KMS-11 (cell line): ENCODE measurements around the gene GRK5.

Experiments used
- H2AFZ ChIP-seq: fragments of 200-600 bp; sonication (generic); 2 replicates; pipeline ENCODE4 v1.6.1; 2016; ENCODE audit warnings: antibody characterized with exemption, mixed run types, low read depth
- H3K27ac ChIP-seq: fragments of 200-600 bp; sonication (generic); 2 replicates; pipeline ENCODE4 v1.6.1; 2016; ENCODE audit warnings: mild to moderate bottlenecking, mixed run types
- H3K27me3 ChIP-seq: fragments of 200-600 bp; sonication (generic); 2 replicates; pipeline ENCODE4 v1.6.1; 2017; ENCODE audit warnings: mild to moderate bottlenecking, low read depth, mixed run types, moderate library complexity; ENCODE audit not compliant: insufficient read depth
- H3K36me3 ChIP-seq: fragments of 200-600 bp; sonication (generic); 2 replicates; pipeline ENCODE4 v1.6.1; 2017; ENCODE audit warnings: mild to moderate bottlenecking, mixed run types; ENCODE audit not compliant: insufficient read depth
- H3K4me1 ChIP-seq: fragments of 200-600 bp; sonication (generic); 2 replicates; pipeline ENCODE4 v1.6.1; 2016; ENCODE audit warnings: mild to moderate bottlenecking, low read depth, mixed run types; ENCODE audit not compliant: poor library complexity, severe bottlenecking
- H3K4me2 ChIP-seq: fragments of 200-600 bp; sonication (generic); 2 replicates; pipeline ENCODE4 v1.7.0; 2016; ENCODE audit warnings: mild to moderate bottlenecking, mixed run types
- H3K4me3 ChIP-seq: fragments of 200-600 bp; sonication (generic); IDR thresholded peaks from 2 replicates; pipeline ENCODE4 v1.6.1; 2017; ENCODE audit warnings: low read depth, low read length, mixed read lengths; ENCODE audit not compliant: insufficient read depth
- H3K79me2 ChIP-seq: fragments of 200-600 bp; sonication (generic); 2 replicates; pipeline ENCODE4 v1.6.1; 2016; ENCODE audit warnings: low read depth, mixed run types; ENCODE audit not compliant: insufficient read depth
- H3K9ac ChIP-seq: fragments of 200-600 bp; sonication (generic); 2 replicates; pipeline ENCODE4 v1.6.1; 2016; ENCODE audit warnings: mild to moderate bottlenecking, mixed run types
- H4K20me1 ChIP-seq: fragments of 200-600 bp; sonication (generic); 2 replicates; pipeline ENCODE4 v1.6.1; 2016; ENCODE audit warnings: mild to moderate bottlenecking, mixed run types; ENCODE audit not compliant: insufficient read depth
- TF ChIP-seq, protein P1 (sequence below): fragments of 200-600 bp; sonication (generic); conservative IDR thresholded peaks from 2 replicates; pipeline ENCODE4 v1.6.1; 2017; ENCODE audit warnings: low read depth, mild to moderate bottlenecking, antibody characterized with exemption, low read length, moderate library complexity, mixed read lengths

The GRK5 gene

DNA sequence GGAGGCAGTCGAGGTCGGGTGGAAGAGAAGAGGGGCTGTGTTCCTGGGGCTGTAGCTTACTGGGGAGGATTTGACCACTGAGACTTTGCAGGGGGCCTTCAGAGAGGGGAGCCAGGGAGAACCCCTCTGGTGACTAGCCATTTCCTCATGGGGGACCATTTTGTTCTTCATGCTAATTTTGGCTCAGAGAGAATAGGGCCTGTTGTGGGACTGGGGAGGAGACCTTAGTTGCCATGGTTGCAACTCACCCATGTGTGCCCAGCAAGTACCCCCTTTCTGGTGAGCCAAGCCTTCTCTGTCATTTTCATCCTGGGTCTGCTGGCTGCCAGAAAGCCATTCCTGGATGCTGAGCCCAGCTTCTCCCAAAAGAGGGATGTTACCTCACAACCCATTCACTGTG, 120.9 kb downstream of the GRK5 start:
- no peaks in the 10 kb centered on the region for H4K20me1 ChIP-seq
- H3K4me1 ChIP-seq: no peaks in the 10 kb centered on the region
- H2AFZ ChIP-seq: no peak overlapping the region
- no peak overlapping the region for H3K9ac ChIP-seq
- TF ChIP-seq, protein P1, sequence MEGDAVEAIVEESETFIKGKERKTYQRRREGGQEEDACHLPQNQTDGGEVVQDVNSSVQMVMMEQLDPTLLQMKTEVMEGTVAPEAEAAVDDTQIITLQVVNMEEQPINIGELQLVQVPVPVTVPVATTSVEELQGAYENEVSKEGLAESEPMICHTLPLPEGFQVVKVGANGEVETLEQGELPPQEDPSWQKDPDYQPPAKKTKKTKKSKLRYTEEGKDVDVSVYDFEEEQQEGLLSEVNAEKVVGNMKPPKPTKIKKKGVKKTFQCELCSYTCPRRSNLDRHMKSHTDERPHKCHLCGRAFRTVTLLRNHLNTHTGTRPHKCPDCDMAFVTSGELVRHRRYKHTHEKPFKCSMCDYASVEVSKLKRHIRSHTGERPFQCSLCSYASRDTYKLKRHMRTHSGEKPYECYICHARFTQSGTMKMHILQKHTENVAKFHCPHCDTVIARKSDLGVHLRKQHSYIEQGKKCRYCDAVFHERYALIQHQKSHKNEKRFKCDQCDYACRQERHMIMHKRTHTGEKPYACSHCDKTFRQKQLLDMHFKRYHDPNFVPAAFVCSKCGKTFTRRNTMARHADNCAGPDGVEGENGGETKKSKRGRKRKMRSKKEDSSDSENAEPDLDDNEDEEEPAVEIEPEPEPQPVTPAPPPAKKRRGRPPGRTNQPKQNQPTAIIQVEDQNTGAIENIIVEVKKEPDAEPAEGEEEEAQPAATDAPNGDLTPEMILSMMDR: no peak
- no peaks in the 10 kb centered on the region for H3K79me2 ChIP-seq
- H3K27me3 ChIP-seq: no peaks in the 10 kb centered on the region
- H3K36me3 ChIP-seq: no peaks in the 10 kb centered on the region
- no peak overlapping the region for H3K27ac ChIP-seq
- no peak overlapping the region for H3K4me3 ChIP-seq
- H3K4me2 ChIP-seq: no peak overlapping the region

DNA sequence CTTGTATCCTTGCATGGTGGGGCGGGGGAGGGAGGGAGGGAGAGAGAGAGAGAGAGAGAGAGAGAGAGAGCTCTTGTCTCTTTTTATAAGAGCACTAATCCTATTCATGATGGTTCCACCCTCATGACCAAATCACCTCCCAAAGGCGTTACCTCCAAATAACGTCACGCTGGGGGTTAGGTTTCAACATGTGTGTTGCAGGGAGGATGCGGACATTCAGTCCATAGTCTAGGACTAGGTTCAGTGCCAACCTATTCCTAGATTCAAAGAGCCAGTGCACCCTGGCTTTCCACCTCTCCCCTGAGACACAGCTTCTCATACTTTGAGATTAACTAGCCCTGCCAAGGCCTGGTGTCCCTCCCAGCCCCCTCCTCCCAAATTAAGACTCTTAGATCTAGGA, 123.0 kb downstream of the GRK5 start:
- Histone ChIP-seq H4K20me1 (no peaks in the 10 kb centered on the region), H3K4me3 (no peak overlapping the region), H2AFZ (no peak overlapping the region), H3K36me3 (no peaks in the 10 kb centered on the region), H3K79me2 (no peaks in the 10 kb centered on the region), H3K4me1 (no peaks in the 10 kb centered on the region), H3K27me3 (no peaks in the 10 kb centered on the region), H3K4me2 (no peak overlapping the region), H3K27ac (no peak overlapping the region), H3K9ac (no peak overlapping the region)
- TF ChIP-seq, protein P1: no peak

DNA sequence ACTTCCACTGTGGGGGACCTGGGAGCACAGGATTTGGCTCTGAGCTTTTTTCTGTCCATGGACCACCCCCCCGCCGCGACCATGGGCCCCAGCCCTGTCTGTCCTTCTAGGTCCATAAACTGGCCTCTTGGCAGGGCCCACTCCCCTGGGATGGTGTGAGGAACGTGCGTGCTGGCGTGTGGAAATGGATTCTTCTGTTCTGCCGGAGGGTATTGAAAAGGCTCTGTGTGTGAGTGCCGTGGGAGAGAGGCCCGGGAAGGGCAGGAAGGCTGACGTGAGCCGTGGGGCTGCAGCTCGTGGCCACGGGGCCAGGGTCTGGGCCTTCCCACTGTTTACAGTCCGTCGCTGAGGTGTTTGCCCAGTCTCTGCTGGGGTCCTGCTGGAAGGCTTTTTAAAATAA, 123.7 kb downstream of the GRK5 start:
- Histone ChIP-seq H3K36me3 (no peaks in the 10 kb centered on the region), H3K27ac (no peak overlapping the region), H4K20me1 (no peaks in the 10 kb centered on the region), H3K4me2 (no peak overlapping the region), H3K79me2 (no peaks in the 10 kb centered on the region), H3K4me3 (no peak overlapping the region), H3K4me1 (no peaks in the 10 kb centered on the region), H3K27me3 (no peaks in the 10 kb centered on the region), H2AFZ (no peak overlapping the region), H3K9ac (no peak overlapping the region)
- TF ChIP-seq, protein P1: no peak

DNA sequence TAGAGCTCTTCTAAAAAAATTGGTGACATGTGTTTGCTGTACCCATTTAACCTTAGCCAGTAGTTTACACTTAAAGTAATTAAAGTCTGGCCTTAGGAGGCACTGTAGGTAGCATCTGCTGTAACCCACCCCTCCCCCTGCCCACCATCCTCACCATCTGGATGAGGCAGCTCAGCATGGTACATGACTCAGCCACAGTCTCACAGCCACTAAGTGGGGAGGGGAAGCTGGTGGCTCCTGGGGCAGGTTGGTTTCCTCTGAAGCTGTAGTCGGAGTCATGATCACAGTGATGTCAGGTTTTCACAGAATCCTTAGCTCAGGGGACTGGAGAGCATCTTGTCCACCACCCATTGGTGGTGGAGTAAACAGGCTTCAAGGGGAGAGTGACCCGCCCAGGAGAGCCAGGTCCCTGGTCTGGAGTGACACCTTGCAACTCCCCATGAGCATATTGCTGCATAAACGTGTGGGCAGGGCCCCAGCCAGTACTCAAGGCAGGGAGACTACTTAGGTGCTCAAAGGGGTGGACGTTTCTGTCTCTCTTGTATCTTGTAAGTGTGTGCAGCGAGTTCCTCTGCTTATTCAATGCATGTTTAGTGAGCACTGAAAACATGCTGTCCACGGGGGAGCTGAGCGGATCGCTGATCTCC, 125.9 kb downstream of the GRK5 start:
- H3K36me3 ChIP-seq: no peaks in the 10 kb centered on the region
- TF ChIP-seq, protein P1: no peak
- no peak overlapping the region for H2AFZ ChIP-seq
- no peak overlapping the region for H3K4me3 ChIP-seq
- H3K4me2 ChIP-seq: no peak overlapping the region
- no peaks in the 10 kb centered on the region for H3K4me1 ChIP-seq
- no peak overlapping the region for H3K9ac ChIP-seq
- no peaks in the 10 kb centered on the region for H3K79me2 ChIP-seq
- no peaks in the 10 kb centered on the region for H4K20me1 ChIP-seq
- no peaks in the 10 kb centered on the region for H3K27me3 ChIP-seq
- no peak overlapping the region for H3K27ac ChIP-seq
